GM18909 (cell line): Measurements from ENCODE around the gene TRIM50.
"Not testable (repeated sequence)": the region's sequence is repeated elsewhere in the genome, so short reads cannot be mapped to it uniquely, and the experiment has no call there.

ENCODE experiments used
- ATAC-seq: cut with Tn5 transposase; IDR thresholded peaks from one replicate; pipeline ENCODE4 v1.9.1; 2021; ENCODE audit warnings: mild to moderate bottlenecking; ENCODE audit not compliant: unreplicated experiment, poor library complexity

The TRIM50 gene

DNA sequence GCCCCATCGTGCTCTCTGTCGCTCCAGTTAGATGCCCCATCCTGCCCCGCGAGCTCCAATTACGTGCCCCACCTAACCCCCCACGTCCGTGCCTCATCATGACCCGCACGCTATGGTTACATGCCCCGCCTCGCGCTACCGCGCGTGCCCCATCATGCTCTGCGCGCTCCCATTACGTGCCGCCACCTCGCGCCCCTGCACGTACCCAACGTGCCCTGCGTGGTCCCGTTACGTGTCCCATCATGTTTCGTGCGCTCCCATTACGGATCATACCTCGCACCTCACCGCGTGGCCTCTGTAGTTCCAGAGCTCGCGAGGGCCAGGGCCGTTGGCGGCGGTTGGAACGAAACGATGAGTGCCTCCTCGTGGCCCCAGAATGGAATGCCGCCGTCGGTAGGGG lies at the start of gene TRIM50, which contains the start of gene FKBP6:
TSS of gene TRIM50 (minus strand) at position 161 of the 400 bp plus-strand sequence. CDS start 3,295 bp downstream, outside the sequence.
TSS of gene FKBP6 (plus strand) at position 240 of the 400 bp plus-strand sequence. CDS start 268 bp downstream, outside the sequence.
- ATAC-seq = not testable (repeated sequence)

DNA sequence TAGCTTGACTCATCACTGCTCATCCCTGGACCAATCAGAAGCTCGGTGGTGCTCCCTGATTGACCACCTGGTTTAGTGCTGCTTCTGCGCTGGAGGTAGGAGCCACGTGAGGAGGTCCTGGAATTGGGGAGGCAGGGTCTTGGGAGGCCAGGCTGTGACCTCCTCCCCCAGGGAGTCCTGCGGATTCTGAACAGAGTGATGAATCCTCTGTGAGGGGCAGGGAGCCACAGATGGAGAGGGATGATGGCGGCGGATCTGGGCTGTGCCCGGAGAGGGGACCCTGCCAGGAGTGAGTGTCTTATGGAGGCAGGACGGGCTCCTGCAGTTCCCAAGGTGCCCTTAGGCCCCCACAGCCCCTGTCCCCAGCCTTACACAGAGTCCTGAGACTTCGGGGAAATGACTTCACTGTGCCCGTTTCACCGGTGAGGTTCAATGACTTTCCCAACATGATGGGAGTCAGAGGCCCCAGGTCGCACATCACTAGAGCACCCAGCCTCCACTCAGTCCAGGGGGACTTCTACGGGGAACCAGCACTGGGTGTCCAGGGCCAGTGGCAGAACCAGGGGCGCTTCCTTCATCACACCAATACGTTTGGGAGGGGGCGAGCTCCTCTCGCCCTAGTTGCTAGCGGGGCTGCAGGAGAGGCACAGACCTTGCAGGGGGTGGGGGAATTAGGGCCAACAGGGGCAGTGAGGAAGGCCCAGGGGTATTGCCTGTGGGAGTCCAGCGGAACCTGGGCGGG lies 49.0 kb upstream of the TRIM50 start:
- ATAC-seq = no peak

DNA sequence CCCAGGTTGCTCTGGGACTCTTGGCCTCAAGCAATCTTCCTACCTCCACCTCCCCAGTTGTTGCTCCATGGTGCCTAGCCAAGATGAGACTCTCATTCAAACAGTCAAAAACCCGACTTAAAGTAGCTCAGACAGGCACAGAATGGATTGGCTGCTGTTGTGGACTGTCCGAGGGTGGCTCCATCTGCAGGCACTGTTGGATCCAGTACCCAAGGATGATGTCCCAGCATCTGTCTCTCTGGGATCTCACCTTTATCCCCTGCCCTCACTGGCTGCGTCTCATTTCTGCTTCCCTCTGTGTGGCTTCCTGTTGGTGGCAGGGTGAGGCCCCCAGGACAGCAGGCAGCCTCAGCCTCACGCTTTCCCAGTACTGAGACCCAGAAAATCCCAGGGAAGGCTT lies 48.4 kb upstream of the TRIM50 start:
- ATAC-seq = not testable (repeated sequence)

DNA sequence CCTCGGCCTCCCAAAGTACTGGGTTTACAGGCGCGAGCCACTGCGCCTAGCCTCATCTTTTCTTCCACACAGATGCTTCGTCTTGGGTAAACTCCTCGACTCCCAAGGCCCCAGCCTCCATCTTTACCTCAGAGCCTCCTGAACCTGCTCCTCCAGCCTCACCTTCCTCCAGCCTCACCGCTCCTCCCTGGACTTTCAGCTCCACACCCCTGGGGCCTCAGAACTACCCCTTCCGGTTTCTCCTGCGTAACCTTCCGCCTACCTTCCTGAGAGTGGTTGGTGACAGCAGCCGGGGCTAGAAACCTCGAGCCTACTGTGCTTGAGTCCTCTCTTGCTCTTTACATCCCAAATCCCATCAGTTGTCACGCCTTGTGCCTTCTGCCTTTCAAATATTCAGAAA lies 45.9 kb upstream of the TRIM50 start:
- no peak for ATAC-seq

DNA sequence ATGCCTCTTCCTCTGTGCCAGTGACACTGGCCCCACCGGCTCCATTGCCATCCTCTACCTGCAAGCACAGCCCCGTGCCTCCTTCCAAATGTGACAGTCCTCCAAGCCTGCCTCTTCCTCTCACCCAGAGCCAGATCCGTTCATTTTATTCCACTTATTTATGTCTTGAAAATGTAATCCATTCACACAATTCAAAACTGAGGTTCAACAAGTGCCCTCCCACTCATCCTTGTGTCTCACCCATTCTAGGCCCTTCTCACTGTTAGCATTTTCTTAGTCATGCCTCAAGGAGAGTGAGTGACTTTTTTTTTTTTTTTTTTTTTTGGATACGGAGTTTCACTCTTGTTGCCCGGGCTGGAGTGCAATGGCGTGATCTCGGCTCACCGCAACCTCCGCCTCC lies 41.7 kb upstream of the TRIM50 start:
- ATAC-seq = no peak

DNA sequence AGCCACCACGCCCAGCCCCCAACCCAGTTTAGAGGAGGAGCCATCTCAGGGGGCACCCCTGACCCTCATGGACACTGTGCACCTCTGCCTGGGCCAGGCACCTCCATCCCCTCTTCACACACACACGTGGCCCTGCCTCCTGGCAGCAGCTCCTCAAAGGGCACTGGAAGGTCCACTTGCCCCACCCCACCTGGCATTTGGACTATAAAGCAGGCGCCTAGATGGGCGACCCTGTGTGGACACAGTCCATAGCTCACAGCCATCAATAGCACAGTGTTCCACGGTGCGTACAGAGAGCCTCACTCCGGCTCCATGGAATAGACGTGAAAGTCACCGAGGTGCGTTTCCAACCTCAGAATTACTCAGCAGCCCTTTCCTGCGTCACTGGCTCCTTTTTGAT lies 41.1 kb upstream of the TRIM50 start:
- no peak for ATAC-seq

DNA sequence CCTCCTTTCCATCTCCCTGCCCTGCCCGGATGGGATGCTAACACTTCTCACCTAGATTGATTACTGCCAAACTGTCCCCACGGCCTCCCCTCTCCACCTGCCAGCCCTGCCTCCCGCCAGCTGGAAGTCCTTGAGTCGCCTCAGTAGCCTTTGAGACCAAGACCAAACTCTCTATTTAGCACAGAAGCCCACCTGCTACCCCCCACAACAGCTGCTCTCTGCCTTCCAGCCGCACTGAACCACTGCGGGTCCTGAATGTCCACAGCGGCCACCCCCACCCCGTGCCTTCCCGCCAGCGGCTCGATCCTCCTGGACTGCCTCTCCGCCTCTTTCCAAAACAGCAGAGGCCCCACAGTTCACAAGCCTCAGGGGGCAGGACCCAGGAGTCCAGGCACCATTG lies 39.1 kb upstream of the TRIM50 start:
- ATAC-seq = no peak

DNA sequence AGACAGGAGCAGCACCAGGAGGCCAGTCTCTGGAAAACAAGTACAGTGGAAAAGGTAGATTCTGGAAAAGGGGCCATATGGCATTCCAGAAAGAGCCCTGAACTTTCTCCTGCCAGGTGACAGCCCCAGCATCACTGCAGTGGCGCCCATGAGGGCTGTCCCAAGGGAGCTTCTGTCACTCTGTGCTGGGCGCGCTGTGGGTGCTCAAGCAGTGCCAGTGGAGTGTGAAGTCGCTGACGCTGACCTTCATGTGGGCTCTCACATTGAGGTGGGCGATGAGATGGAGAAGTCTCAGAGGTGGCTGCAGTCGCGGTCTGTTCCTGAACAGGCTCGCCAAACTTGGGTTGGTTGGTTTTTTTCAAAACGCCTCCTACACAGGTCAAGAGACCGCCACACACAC lies 38.2 kb upstream of the TRIM50 start:
- ATAC-seq = no peak

DNA sequence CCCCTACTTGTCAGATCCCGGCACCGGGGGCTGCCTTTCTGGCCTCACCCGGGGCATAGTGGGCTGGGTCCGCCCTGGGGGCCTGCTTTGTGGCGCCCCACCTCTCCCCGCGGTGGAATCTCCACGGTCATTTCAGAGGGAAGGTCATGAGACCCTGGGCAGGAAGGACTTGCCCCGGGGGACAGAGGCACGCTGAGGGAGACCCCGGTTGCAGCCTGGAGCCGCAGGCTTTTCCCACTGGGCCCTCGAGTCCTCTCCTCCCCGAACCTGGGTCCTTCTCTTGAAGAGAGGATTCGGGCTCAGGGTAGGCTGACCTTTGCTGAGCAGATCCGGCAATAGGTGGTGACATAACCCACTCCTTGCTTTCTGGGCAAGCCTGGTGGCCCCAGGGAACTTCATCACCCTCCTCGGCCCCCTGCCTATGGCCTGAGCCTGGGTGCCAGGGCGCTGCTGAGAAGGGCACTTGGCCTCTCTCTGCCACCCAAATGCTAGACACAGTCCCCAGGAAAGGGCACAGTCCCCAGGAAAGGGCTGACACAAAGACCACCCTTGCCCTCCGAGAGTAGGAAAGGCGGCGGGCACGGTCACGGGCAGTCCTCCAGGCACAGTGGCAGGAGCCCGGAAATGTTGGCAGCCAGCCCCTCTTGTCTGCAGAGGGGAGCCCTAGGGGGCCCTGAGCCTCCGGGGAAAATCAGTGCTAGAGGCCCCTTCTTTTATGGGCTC lies 36.3 kb upstream of the TRIM50 start:
- no peak for ATAC-seq

DNA sequence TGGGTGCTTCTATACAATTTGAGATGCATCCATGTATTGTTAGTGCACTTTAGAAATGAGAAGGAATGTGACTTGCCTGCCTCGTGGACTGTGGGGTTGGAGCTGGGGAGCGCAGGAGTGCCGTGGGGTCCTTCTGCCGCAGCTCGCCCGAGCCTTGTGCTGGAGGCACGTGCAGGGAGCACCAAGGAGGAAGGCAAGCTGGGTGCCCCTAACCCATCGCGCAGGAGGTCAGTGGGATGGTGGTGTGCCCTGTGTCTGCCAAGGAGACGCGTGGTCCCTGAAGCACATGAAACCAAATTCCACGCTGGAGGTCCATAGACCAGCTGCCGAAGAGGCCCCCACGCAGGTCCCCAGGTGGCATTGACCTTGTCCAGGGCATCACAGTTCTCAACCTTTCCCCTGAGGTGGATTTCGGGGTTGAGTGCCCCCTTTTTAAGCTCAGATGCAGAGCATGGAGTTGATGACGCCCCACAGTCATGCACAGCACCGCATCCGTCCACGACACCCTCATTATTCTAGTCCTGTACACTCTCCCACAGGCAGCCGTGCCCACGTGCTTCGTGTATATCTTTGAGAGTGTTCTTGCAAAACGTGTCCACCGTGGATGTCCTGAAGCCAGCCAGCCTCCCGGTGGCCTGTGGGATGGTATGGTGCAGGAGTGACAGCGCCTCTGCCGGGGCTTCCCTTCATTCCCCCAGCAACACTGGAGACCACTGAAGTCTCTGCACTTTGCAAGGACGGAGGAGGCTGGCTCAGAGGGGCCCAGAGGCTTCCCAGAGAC lies 35.5 kb upstream of the TRIM50 start:
- ATAC-seq = no peak

DNA sequence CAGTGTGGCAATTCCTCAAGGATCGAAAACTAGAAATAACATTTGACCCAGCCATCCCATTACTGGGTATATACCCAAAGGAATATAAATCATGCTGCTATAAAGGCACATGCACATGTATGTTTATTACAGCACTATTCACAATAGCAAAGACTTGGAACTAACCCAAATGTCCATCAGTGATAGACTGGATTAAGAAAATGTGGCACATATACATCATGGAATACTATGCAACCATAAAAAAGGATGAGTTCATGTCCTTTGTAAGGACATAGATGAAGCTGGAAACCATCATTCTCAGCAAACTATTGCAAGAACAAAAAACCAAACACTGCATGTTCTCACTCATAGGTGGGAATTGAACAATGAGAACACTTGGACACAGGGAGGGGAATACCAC lies 32.7 kb upstream of the TRIM50 start:
- ATAC-seq = not testable (repeated sequence)

DNA sequence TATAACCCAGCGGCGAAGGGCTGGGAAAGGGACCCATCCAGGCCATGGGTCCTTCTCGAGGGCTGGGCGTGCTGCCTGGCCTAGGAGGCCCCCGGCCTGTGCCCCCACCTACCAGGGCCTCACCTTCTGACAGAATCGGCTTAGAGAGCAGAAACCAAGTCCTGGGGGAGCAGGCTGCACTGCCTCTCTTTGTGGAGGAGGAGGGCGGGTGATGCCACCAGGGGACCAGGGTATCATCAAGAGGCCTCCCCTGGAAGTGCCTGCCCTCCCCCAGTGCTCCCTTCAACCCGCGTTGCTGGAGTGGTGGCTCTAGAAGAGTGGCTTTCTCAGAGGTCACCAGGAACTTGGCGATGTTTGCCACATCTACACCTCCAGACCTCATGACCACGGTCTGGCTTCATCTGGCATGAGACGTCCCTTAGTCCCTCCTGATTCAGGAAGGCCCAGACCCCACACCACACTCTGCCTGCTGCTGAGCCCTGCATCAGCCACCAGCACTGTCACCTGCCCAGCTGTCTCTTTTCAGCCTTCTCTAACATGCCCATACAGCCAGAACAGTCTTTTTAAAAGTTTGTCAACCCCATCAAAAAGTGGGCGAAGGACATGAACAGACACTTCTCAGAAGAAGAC lies 32.0 kb upstream of the TRIM50 start:
- ATAC-seq = no peak

DNA sequence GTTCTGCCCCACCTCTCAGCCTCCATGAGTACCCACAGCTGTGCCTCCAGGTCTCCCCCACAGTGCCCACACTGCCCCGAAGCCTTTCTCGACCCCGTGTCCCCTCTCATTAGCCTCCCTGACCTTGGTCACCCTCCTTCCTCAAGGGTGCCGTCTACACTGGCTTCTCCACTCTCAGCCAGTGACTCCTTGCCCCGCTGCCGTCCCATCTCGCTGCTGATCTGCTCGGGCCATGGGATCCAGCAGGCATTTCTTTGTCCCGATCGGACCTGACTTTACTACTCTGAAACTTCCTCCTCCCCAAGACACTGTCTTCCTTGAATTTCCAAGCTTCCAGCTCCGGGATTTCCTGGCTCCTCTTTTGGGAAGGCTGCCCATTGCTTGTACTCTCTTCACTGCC lies 31.4 kb upstream of the TRIM50 start:
- no peak for ATAC-seq

DNA sequence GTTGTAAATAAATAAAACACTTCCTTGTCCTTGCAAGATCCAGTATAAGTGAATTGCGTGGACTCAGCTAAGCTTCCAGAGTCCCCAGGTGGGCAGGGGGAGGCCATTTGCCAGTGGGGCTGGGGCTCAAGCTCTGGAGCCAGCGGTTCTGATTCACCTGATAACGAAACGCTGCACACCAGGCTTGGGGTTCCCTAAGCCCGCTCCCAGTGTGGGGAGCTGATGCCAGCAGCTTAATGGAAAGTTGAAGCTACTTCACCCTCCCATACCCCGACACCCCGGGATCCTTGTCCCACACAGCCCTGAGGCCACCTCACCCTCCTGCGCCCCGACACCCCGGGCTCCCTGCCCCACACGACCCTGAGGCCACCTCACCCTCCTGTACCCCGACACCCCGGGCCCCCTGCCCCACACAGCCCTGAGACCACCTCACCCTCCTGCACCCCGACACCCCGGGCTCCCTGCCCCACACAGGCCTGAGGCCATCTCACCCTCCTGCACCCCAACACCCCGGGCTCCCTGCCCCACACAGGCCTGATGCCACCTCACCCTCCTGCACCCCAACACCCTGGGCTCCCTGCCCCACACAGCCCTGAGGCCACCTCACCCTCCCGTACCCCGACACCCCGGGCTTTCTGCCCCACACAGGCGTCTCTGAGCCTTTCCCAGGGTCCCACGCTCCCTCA lies 30.9 kb upstream of the TRIM50 start:
- ATAC-seq = no peak

DNA sequence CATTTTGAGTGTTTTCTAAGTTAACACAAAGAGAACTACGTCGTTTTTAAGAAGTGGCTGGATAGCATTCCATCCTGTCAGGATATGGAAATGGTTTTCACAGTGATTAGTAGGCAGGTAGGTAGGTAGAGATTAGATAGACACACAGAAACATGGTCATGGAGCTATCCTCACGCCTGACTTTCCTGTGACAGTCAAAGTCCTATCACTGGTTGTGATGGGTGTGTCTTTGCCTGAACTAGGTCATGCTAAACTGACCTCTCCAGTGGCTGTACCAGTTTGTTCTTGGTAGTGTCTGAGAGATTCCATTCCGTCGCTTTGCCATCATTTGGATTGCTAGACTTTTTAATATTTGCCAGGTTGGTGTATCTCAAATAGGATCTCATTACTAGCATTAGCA lies 28.3 kb upstream of the TRIM50 start:
- no peak for ATAC-seq

DNA sequence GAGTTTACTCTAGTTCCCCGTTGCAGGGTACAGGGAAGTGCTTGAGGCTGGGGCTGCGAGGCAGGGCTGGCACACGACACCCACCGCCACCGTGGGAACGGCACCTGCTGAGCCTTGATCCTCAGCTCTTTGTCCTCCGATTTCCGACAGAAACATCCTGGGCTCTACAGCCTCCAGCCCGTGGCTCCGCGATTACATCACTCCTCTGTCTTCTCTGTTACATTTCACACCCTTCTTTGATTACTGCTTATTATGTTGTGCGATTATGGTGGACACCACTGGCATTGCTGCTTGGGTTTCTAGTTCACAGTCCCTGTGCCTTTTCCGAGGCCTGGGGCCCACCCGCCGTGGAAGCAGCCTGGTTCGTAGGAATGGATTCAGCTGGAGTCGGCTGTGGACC lies 26.9 kb upstream of the TRIM50 start:
- no peak for ATAC-seq

DNA sequence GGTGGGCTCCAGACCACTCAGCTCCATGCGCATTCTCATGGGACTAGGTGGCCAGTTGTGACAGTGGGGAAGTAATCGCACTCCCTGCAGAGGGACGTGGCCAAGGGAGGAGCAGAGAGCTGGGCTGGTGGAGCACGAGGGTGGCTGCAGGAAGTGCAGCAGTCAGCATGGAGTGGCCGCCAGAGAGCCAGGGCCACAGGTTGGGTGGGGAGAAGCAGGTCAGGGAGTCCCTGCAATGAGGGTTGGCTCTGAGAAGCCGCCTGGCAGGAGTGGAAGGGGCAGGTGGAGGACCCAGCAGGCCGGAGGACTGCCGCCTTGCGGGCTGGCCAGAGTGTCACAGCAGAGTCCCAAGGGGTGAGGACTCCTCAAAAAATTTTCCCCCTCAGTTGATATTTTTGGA lies 26.3 kb upstream of the TRIM50 start:
- no peak for ATAC-seq

DNA sequence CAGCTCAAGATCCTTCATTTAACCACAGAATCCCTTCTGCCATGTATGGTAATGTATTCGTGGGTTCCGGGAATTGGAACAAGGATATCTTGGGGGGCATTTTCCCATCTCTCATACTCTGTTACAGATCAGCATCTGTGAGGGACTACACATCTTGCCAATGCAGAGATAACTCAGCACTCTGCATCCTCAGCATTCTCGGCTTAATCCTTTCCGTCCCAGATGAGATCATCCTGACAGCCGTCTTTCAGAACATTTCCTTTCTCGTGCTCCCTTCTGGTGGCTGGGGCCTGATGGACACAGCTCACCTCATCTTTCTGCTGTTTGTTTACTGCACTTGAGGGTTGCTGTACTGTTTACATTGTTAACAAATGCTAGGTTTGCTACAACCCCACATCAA lies 25.4 kb upstream of the TRIM50 start:
- no peak for ATAC-seq

DNA sequence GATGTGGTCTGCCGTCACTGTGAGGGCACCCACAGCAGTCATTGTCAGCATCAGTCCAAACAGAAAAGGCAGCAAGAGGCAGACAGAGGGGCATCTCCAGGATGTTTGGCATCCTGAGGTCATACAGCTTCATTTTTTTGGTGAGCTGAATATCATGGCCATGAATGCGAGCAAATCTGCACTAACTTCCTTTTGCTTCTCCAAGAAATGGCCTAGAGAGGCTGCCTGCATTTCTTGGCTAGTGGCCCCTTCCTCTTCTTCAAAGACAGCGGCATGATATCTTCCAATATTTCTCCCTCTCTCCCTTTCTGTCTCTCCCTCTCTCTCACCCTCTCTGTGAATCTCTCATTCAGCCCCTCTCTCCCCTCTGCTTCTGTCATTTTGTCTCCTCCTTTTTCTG lies 24.9 kb upstream of the TRIM50 start:
- no peak for ATAC-seq
